ENCODE results near the gene DPM1. TPM values are rescaled to one million over a fixed set of nuclear protein-coding genes. Genes with fewer than 3 reads are reported as not detected.

Gene DPM1
- 10 to 100 TPM; 37.0 to 43.9 TPM for total RNA-seq

- H3K27ac ChIP-seq, result peak within 1 kb of the TSS; percentile 63
- peak within 1 kb of the TSS; percentile 97 for H3K4me3 ChIP-seq
- no peak for TF ChIP-seq CTCF (IDR thresholded peaks at IDR 0.05)
- DNase-seq, result peak; percentile 91
- H3K36me3 ChIP-seq, result peaks cover 8% of the 10 kb centered on the region
- H3K9ac ChIP-seq (ENCODE audit: low read depth in 2 of 2, low read length in 2 of 2), result peak within 1 kb of the TSS; percentile 88 to 94
- H3K4me1 ChIP-seq, result peaks cover 15% of the 10 kb centered on the region
- no peaks in the 10 kb centered on the region for H3K9me3 ChIP-seq
- intact Hi-C loops (cut with DNase I), result no loop called here
- no peaks in the 10 kb centered on the region for H3K27me3 ChIP-seq
Observed at GRCh38 chr20:50957798-50958614, at the start of gene DPM1. DPM1 (minus strand) TSS chr20:50958532; CDS start chr20:50958523, 9 bp downstream.

GRCh38 chr20:51005214-51005613 lies 46.9 kb upstream of the DPM1 start:
- no peak for TF ChIP-seq CTCF (IDR thresholded peaks at IDR 0.05)
- intact Hi-C loops (cut with DNase I), result no loop called here
- no peak overlapping the region for H3K27ac ChIP-seq
- H3K4me1 ChIP-seq, result no peaks in the 10 kb centered on the region
- H3K9me3 ChIP-seq, result no peaks in the 10 kb centered on the region
- H3K4me3 ChIP-seq, result no peak overlapping the region
- H3K27me3 ChIP-seq, result no peaks in the 10 kb centered on the region
- DNase-seq, result no peak
- H3K9ac ChIP-seq (ENCODE audit: low read depth in 2 of 2, low read length in 2 of 2), result no peak overlapping the region
- no peaks in the 10 kb centered on the region for H3K36me3 ChIP-seq

GRCh38 chr20:51004781-51005180 lies 46.4 kb upstream of the DPM1 start:
- no peak overlapping the region for H3K4me3 ChIP-seq
- H3K36me3 ChIP-seq, result no peaks in the 10 kb centered on the region
- TF ChIP-seq CTCF (IDR thresholded peaks at IDR 0.05), result no peak
- H3K27me3 ChIP-seq, result no peaks in the 10 kb centered on the region
- DNase-seq, result no peak
- H3K27ac ChIP-seq, result no peak overlapping the region
- intact Hi-C loops (cut with DNase I), result no loop called here
- no peaks in the 10 kb centered on the region for H3K9me3 ChIP-seq
- no peak overlapping the region for H3K9ac ChIP-seq (ENCODE audit: low read depth in 2 of 2, low read length in 2 of 2)
- no peaks in the 10 kb centered on the region for H3K4me1 ChIP-seq

GRCh38 chr20:51004305-51004727 lies 46.0 kb upstream of the DPM1 start:
- Histone ChIP-seq H3K36me3 (no peaks in the 10 kb centered on the region), H3K4me3 (no peak overlapping the region), H3K9ac (ENCODE audit: low read depth in 2 of 2, low read length in 2 of 2) (no peak overlapping the region), H3K4me1 (no peaks in the 10 kb centered on the region), H3K27ac (no peak overlapping the region), H3K9me3 (no peaks in the 10 kb centered on the region), H3K27me3 (no peaks in the 10 kb centered on the region)
- intact Hi-C loops (cut with DNase I), result no loop called here
- no peak for DNase-seq
- TF ChIP-seq CTCF (IDR thresholded peaks at IDR 0.05), result no peak

GRCh38 chr20:51003753-51004152 lies 45.4 kb upstream of the DPM1 start:
- no peak overlapping the region for H3K27ac ChIP-seq
- intact Hi-C loops (cut with DNase I), result no loop called here
- H3K4me3 ChIP-seq, result no peak overlapping the region
- H3K9ac ChIP-seq (ENCODE audit: low read depth in 2 of 2, low read length in 2 of 2), result no peak overlapping the region
- H3K4me1 ChIP-seq, result no peaks in the 10 kb centered on the region
- H3K27me3 ChIP-seq, result no peaks in the 10 kb centered on the region
- H3K36me3 ChIP-seq, result no peaks in the 10 kb centered on the region
- no peak for DNase-seq
- TF ChIP-seq CTCF (IDR thresholded peaks at IDR 0.05), result no peak
- H3K9me3 ChIP-seq, result no peaks in the 10 kb centered on the region

All from colonic mucosa (tissue), 4 donors.